ENCODE measurements around the gene CHGA. TPM values are rescaled to one million over a fixed set of nuclear protein-coding genes. Genes with fewer than 3 reads are reported as not detected.

CHGA gene
- total RNA-seq, 1 donor from 2014 or later = not detected

DNA sequence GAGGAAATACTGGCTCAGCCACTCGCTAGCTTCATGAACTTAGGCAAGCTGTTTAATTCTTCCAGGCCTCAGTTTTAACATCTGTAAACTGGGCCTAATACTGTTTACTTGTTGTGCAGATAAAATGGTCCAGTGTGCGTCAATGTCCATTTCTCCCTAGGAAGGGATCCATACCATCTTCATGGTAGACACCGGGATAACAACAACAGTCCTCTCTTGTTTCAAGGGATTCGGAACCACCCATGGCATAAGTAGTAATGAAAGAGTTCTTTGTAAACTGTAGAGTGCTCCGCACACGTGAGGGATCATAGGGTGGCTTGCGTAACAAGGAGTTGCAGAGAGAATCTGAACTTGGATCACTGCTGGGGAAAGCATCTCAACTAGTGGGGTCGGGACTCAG, 17.3 kb upstream of the CHGA start:
- Mint-ChIP-seq H3K36me3 (ENCODE audit: low read depth) (no peaks in the 10 kb centered on the region), H3K27ac (no peak overlapping the region), H3K4me3 (no peak overlapping the region), H3K27me3 (peaks cover 27% of the 10 kb centered on the region), H3K9me3 (no peaks in the 10 kb centered on the region), H3K4me1 (no peaks in the 10 kb centered on the region)
- ChIA-PET CTCF (no interaction called here), POLR2A (no interaction called here)
- DNase-seq (no peak), ATAC-seq (ENCODE audit: low read depth) (no peak)
- TF ChIP-seq, protein P1, sequence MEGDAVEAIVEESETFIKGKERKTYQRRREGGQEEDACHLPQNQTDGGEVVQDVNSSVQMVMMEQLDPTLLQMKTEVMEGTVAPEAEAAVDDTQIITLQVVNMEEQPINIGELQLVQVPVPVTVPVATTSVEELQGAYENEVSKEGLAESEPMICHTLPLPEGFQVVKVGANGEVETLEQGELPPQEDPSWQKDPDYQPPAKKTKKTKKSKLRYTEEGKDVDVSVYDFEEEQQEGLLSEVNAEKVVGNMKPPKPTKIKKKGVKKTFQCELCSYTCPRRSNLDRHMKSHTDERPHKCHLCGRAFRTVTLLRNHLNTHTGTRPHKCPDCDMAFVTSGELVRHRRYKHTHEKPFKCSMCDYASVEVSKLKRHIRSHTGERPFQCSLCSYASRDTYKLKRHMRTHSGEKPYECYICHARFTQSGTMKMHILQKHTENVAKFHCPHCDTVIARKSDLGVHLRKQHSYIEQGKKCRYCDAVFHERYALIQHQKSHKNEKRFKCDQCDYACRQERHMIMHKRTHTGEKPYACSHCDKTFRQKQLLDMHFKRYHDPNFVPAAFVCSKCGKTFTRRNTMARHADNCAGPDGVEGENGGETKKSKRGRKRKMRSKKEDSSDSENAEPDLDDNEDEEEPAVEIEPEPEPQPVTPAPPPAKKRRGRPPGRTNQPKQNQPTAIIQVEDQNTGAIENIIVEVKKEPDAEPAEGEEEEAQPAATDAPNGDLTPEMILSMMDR (IDR thresholded peaks at IDR 0.05) = no peak
- intact Hi-C loops (cut with micrococcal nuclease) = no loop called here

- POLR2A ChIA-PET = no interaction called here
- Mint-ChIP-seq H3K27ac (no peak overlapping the region), H3K4me3 (no peak overlapping the region), H3K27me3 (peaks cover 25% of the 10 kb centered on the region), H3K9me3 (no peaks in the 10 kb centered on the region), H3K4me1 (no peaks in the 10 kb centered on the region), H3K36me3 (ENCODE audit: low read depth) (no peaks in the 10 kb centered on the region)
- TF ChIP-seq, protein P1 (IDR thresholded peaks at IDR 0.05) = no peak
- DNase-seq (no peak), ATAC-seq (ENCODE audit: low read depth) (no peak)
- intact Hi-C loops (cut with micrococcal nuclease) = no loop called here
- CTCF ChIA-PET = no interaction called here
Observed at GRCh38 chr14:92906420-92906819, 16.5 kb upstream of the CHGA start.

DNA sequence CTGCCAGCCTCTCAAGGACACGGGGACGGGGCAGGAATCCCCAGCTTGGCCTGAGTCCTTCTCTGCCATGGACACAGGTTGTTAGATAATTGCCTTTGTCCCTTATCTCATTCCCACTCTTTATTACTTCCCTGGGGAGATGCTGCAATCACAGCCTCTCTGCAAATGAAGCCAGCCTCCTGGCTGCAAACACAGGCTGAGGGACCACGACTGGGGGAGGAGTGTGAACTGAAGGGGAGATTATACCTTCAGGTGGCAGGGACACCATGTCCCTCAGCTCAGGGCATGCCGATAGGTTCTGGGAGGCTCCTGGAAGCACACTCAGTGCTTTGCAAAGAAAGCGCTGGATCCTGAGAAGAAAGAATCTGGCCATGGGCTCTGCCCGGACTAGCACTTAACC, 16.1 kb upstream of the CHGA start:
- ChIA-PET POLR2A (no interaction called here), CTCF (no interaction called here)
- Mint-ChIP-seq H3K27me3 (peaks cover 25% of the 10 kb centered on the region), H3K36me3 (ENCODE audit: low read depth) (no peaks in the 10 kb centered on the region), H3K27ac (no peak overlapping the region), H3K4me1 (no peaks in the 10 kb centered on the region), H3K4me3 (no peak overlapping the region), H3K9me3 (no peaks in the 10 kb centered on the region)
- intact Hi-C loops (cut with micrococcal nuclease) = no loop called here
- TF ChIP-seq, protein P1 (IDR thresholded peaks at IDR 0.05) = no peak
- ATAC-seq (ENCODE audit: low read depth) (no peak), DNase-seq (no peak)

- Mint-ChIP-seq H3K4me3 (no peak overlapping the region), H3K9me3 (no peaks in the 10 kb centered on the region), H3K27me3 (peaks cover 24% of the 10 kb centered on the region), H3K4me1 (no peaks in the 10 kb centered on the region), H3K36me3 (ENCODE audit: low read depth) (no peaks in the 10 kb centered on the region), H3K27ac (no peak overlapping the region)
- POLR2A ChIA-PET = no interaction called here
- TF ChIP-seq, protein P1 (IDR thresholded peaks at IDR 0.05) = no peak
- CTCF ChIA-PET = no interaction called here
- intact Hi-C loops (cut with micrococcal nuclease) = no loop called here
- ATAC-seq (ENCODE audit: low read depth) (no peak), DNase-seq (no peak)
Observed at GRCh38 chr14:92907316-92907911, 15.5 kb upstream of the CHGA start.

GRCh38 chr14:92914087-92914656, 8.8 kb upstream of the CHGA start:
- ChIA-PET CTCF (no interaction called here), POLR2A (no interaction called here)
- ATAC-seq (ENCODE audit: low read depth) (no peak), DNase-seq (no peak)
- Mint-ChIP-seq H3K27me3 (peaks cover 10% of the 10 kb centered on the region), H3K4me3 (no peak overlapping the region), H3K36me3 (ENCODE audit: low read depth) (no peaks in the 10 kb centered on the region), H3K27ac (no peak overlapping the region), H3K4me1 (no peaks in the 10 kb centered on the region), H3K9me3 (no peaks in the 10 kb centered on the region)
- TF ChIP-seq, protein P1 (IDR thresholded peaks at IDR 0.05) = no peak
- intact Hi-C loops (cut with micrococcal nuclease) = no loop called here

Measured in activated B cell treated with CpG ODN at 0.5 μM for 24 hours (primary cell).